ENCODE measurements around the gene CLDN19.

CLDN19 gene, protein sequence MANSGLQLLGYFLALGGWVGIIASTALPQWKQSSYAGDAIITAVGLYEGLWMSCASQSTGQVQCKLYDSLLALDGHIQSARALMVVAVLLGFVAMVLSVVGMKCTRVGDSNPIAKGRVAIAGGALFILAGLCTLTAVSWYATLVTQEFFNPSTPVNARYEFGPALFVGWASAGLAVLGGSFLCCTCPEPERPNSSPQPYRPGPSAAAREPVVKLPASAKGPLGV

GRCh38 chr1:42739753-42740700, at the start of gene CLDN19:
Gene CLDN19, minus strand, starts transcription at chr1:42740236. Its CDS starts 173 bp downstream, at chr1:42740063.
- no peak within 1 kb of the TSS for H2AFZ ChIP-seq (ENCODE audit: low read depth, low read length)
- peaks cover 15% of the 10 kb centered on the region for H3K4me1 ChIP-seq (ENCODE audit: insufficient read depth, low read length)
- no peak within 1 kb of the TSS for H3K4me3 ChIP-seq (ENCODE audit: low read length)
- H3K27me3 ChIP-seq (ENCODE audit: insufficient read depth, low read length), result no peaks in the 10 kb centered on the region
- no peaks in the 10 kb centered on the region for H3K9me3 ChIP-seq (ENCODE audit: low read length)
- no peaks in the 10 kb centered on the region for H3K36me3 ChIP-seq (ENCODE audit: insufficient read depth, low read length)

GRCh38 chr1:42788021-42788420, 48.0 kb upstream of the CLDN19 start:
- H2AFZ ChIP-seq (ENCODE audit: low read depth, low read length), result no peak overlapping the region
- H3K4me3 ChIP-seq (ENCODE audit: low read length), result no peak overlapping the region
- H3K36me3 ChIP-seq (ENCODE audit: insufficient read depth, low read length), result peaks cover 10% of the 10 kb centered on the region
- no peaks in the 10 kb centered on the region for H3K4me1 ChIP-seq (ENCODE audit: insufficient read depth, low read length)
- no peaks in the 10 kb centered on the region for H3K27me3 ChIP-seq (ENCODE audit: insufficient read depth, low read length)
- no peaks in the 10 kb centered on the region for H3K9me3 ChIP-seq (ENCODE audit: low read length)

GRCh38 chr1:42786097-42786496, 46.1 kb upstream of the CLDN19 start:
- Histone ChIP-seq H3K4me3 (ENCODE audit: low read length) (no peak overlapping the region), H3K27me3 (ENCODE audit: insufficient read depth, low read length) (no peaks in the 10 kb centered on the region), H3K36me3 (ENCODE audit: insufficient read depth, low read length) (peaks cover 22% of the 10 kb centered on the region), H3K9me3 (ENCODE audit: low read length) (no peaks in the 10 kb centered on the region), H3K4me1 (ENCODE audit: insufficient read depth, low read length) (no peaks in the 10 kb centered on the region), H2AFZ (ENCODE audit: low read depth, low read length) (no peak overlapping the region)

- Histone ChIP-seq H3K9me3 (ENCODE audit: low read length) (no peaks in the 10 kb centered on the region), H3K4me1 (ENCODE audit: insufficient read depth, low read length) (no peaks in the 10 kb centered on the region), H3K27me3 (ENCODE audit: insufficient read depth, low read length) (no peaks in the 10 kb centered on the region), H3K4me3 (ENCODE audit: low read length) (no peak within 1 kb of the TSS), H2AFZ (ENCODE audit: low read depth, low read length) (no peak within 1 kb of the TSS), H3K36me3 (ENCODE audit: insufficient read depth, low read length) (peaks cover 32% of the 10 kb centered on the region)
Measured at GRCh38 chr1:42784946-42785693, 45.1 kb upstream of the CLDN19 start, which contains the start of gene TMEM269. Gene TMEM269, plus strand, starts transcription at chr1:42784991. Its CDS starts 4,903 bp downstream, at chr1:42789894.

GRCh38 chr1:42784547-42784945, 44.5 kb upstream of the CLDN19 start:
- no peaks in the 10 kb centered on the region for H3K9me3 ChIP-seq (ENCODE audit: low read length)
- H3K4me1 ChIP-seq (ENCODE audit: insufficient read depth, low read length), result no peaks in the 10 kb centered on the region
- no peak overlapping the region for H3K4me3 ChIP-seq (ENCODE audit: low read length)
- H3K27me3 ChIP-seq (ENCODE audit: insufficient read depth, low read length), result no peaks in the 10 kb centered on the region
- H3K36me3 ChIP-seq (ENCODE audit: insufficient read depth, low read length), result peaks cover 38% of the 10 kb centered on the region
- no peak overlapping the region for H2AFZ ChIP-seq (ENCODE audit: low read depth, low read length)

DNA sequence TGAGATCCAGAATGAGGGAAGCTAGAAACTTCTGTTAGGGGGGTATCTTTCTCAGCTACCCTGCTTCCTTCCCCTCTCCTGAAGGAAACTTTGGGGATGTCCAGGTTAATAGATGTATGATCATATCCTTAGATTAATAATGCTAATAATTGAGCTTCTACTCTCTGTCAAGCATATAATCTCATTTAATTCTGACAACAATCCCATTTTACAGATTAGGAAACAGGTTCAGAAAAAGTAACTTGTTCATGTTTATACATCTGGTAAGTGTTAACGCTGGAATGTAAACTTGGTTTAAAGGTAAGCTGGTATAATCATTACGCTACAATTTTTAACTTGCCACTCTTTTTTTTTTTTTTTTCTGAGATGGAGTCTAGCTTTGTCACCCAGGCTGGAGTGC, 43.1 kb upstream of the CLDN19 start:
- H3K9me3 ChIP-seq (ENCODE audit: low read length), result no peaks in the 10 kb centered on the region

GRCh38 chr1:42780176-42780575, 40.1 kb upstream of the CLDN19 start:
- Histone ChIP-seq H2AFZ (ENCODE audit: low read depth, low read length) (no peak overlapping the region), H3K36me3 (ENCODE audit: insufficient read depth, low read length) (peaks cover 73% of the 10 kb centered on the region), H3K27me3 (ENCODE audit: insufficient read depth, low read length) (no peaks in the 10 kb centered on the region), H3K4me1 (ENCODE audit: insufficient read depth, low read length) (no peaks in the 10 kb centered on the region), H3K9me3 (ENCODE audit: low read length) (no peaks in the 10 kb centered on the region), H3K4me3 (ENCODE audit: low read length) (no peak overlapping the region)

More for the DNA sequence above, 43.1 kb upstream of the CLDN19 start:
- no peaks in the 10 kb centered on the region for H3K4me1 ChIP-seq (ENCODE audit: insufficient read depth, low read length)
- no peak overlapping the region for H2AFZ ChIP-seq (ENCODE audit: low read depth, low read length)
- H3K27me3 ChIP-seq (ENCODE audit: insufficient read depth, low read length), result no peaks in the 10 kb centered on the region
- no peak overlapping the region for H3K4me3 ChIP-seq (ENCODE audit: low read length)
- peaks cover 47% of the 10 kb centered on the region for H3K36me3 ChIP-seq (ENCODE audit: insufficient read depth, low read length)

DNA sequence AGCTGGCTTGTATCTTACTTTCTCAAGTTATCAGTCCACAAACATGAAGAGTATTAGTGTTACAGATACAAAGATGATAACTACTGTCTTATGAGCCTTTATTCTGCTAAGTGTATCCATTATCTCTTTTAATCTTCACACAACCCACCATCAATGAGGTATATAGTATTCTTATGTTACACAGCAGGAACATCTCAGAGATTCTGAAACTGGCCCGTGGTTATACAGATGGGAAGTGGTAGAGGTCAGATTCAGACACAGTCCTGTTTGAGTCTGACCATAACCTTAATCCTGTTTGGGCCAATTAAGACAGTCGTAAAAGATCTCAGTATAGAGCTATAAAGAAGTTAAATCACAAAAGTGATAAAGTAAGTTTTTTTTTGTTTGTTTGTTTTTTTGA, 39.7 kb upstream of the CLDN19 start:
- H3K27me3 ChIP-seq (ENCODE audit: insufficient read depth, low read length), result no peaks in the 10 kb centered on the region
- peaks cover 77% of the 10 kb centered on the region for H3K36me3 ChIP-seq (ENCODE audit: insufficient read depth, low read length)

DNA sequence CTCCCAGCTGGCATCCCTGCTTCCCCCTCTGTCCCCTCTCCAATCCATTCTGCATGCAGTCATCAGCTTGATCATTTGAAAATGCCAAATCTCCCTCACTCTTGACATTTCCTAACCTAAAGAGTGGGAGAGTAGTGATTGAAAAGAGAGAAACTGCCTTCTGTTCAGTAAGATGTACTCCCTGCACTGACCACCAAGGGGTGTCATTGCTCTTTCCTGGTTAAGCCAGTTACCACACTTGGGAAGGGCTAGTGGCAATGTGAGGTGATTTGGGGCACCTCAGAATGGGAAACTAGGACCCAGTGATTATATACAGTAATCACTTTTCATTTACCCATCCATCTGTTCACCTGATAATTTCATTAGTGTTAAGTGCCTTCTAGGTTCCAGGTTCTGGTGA, 37.8 kb upstream of the CLDN19 start:
- peaks cover 82% of the 10 kb centered on the region for H3K36me3 ChIP-seq (ENCODE audit: insufficient read depth, low read length)

More for the DNA sequence above, 39.7 kb upstream of the CLDN19 start:
- H3K9me3 ChIP-seq (ENCODE audit: low read length), result no peaks in the 10 kb centered on the region
- no peak overlapping the region for H3K4me3 ChIP-seq (ENCODE audit: low read length)
- H3K4me1 ChIP-seq (ENCODE audit: insufficient read depth, low read length), result no peaks in the 10 kb centered on the region
- H2AFZ ChIP-seq (ENCODE audit: low read depth, low read length), result no peak overlapping the region

GRCh38 chr1:42776502-42776901, 36.5 kb upstream of the CLDN19 start:
- no peak overlapping the region for H3K4me3 ChIP-seq (ENCODE audit: low read length)
- no peak overlapping the region for H2AFZ ChIP-seq (ENCODE audit: low read depth, low read length)
- peaks cover 80% of the 10 kb centered on the region for H3K36me3 ChIP-seq (ENCODE audit: insufficient read depth, low read length)
- no peaks in the 10 kb centered on the region for H3K27me3 ChIP-seq (ENCODE audit: insufficient read depth, low read length)
- H3K9me3 ChIP-seq (ENCODE audit: low read length), result no peaks in the 10 kb centered on the region
- no peaks in the 10 kb centered on the region for H3K4me1 ChIP-seq (ENCODE audit: insufficient read depth, low read length)

More for the DNA sequence above, 37.8 kb upstream of the CLDN19 start:
- H2AFZ ChIP-seq (ENCODE audit: low read depth, low read length), result no peak overlapping the region
- no peaks in the 10 kb centered on the region for H3K27me3 ChIP-seq (ENCODE audit: insufficient read depth, low read length)
- H3K4me1 ChIP-seq (ENCODE audit: insufficient read depth, low read length), result no peaks in the 10 kb centered on the region
- no peak overlapping the region for H3K4me3 ChIP-seq (ENCODE audit: low read length)
- no peaks in the 10 kb centered on the region for H3K9me3 ChIP-seq (ENCODE audit: low read length)

- Histone ChIP-seq H3K36me3 (ENCODE audit: insufficient read depth, low read length) (peaks cover 69% of the 10 kb centered on the region), H3K9me3 (ENCODE audit: low read length) (no peaks in the 10 kb centered on the region), H3K27me3 (ENCODE audit: insufficient read depth, low read length) (no peaks in the 10 kb centered on the region), H3K4me3 (ENCODE audit: low read length) (no peak overlapping the region), H3K4me1 (ENCODE audit: insufficient read depth, low read length) (no peaks in the 10 kb centered on the region), H2AFZ (ENCODE audit: low read depth, low read length) (no peak overlapping the region)
Measured at GRCh38 chr1:42774928-42775526, 35.0 kb upstream of the CLDN19 start.

DNA sequence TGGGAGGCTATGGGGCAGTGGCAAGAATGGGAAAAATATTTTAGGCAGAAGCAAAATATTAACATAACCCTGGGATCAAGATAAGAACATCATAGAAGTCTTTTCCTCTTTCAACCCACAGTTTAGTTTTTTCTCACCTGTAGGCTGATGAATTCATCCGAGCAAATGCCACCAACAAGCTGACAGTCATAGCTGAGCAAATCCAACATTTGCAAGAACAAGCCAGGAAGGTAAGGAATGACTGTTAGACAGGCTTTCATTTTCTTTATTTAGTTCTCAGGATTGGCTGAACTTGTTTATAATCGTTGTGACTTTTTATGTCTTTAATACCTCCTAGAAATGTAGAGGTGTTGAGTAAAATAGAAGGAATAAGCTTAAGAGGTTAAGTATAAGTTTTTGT, 33.4 kb upstream of the CLDN19 start:
- peaks cover 1% of the 10 kb centered on the region for H3K4me1 ChIP-seq (ENCODE audit: insufficient read depth, low read length)
- peaks cover 60% of the 10 kb centered on the region for H3K36me3 ChIP-seq (ENCODE audit: insufficient read depth, low read length)
- no peak overlapping the region for H3K4me3 ChIP-seq (ENCODE audit: low read length)
- H2AFZ ChIP-seq (ENCODE audit: low read depth, low read length), result no peak overlapping the region
- H3K9me3 ChIP-seq (ENCODE audit: low read length), result no peaks in the 10 kb centered on the region
- H3K27me3 ChIP-seq (ENCODE audit: insufficient read depth, low read length), result no peaks in the 10 kb centered on the region
